Upper lobe of left lung (tissue), 6 donors: ENCODE results near the gene UNC79. TPM values are rescaled to one million over a fixed set of nuclear protein-coding genes. Genes with fewer than 3 reads are reported as not detected.
A peak's percentile ranks its signal among the peaks of the same experiment; 100 is the strongest.

Experiments
- ATAC-seq, 2 donors: fragments of 200-7000 bp; cut with Tn5 transposase; one replicate each; pipeline ENCODE4 v1.9.1; 2022; ENCODE audit warnings: mild to moderate bottlenecking in 2 of 2, moderate library complexity in 2 of 2; ENCODE audit not compliant: low FRiP score in 2 of 2
- DNase-seq, 2 donors: peaks; one replicate each; pipeline ENCODE4 v3.0.0-alpha.2; 2019 to 2020
- H3K27ac ChIP-seq, 4 donors: fragments of 200-600 bp; sonication (generic); one replicate each; pipeline ENCODE4 v1.5.1; 2016 to 2019
- H3K27me3 ChIP-seq, 4 donors: fragments of 200-600 bp; sonication (generic); one replicate each; pipeline ENCODE4 v1.5.1; 2017 to 2019
- H3K36me3 ChIP-seq, 4 donors: fragments of 200-600 bp; sonication (generic); one replicate each; pipeline ENCODE4 v1.5.1; 2016 to 2019
- H3K4me1 ChIP-seq, 4 donors: fragments of 200-600 bp; sonication (generic); one replicate each; pipeline ENCODE4 v1.5.1; 2018 to 2019
- H3K4me3 ChIP-seq, 4 donors: fragments of 200-600 bp; sonication (generic); one replicate each; pipeline ENCODE4 v1.5.1; 2017 to 2019; ENCODE audit warnings: mild to moderate bottlenecking in 2 of 4, moderate library complexity in 1 of 4
- H3K9me3 ChIP-seq, 4 donors: fragments of 200-600 bp; sonication (generic); one replicate each; pipeline ENCODE4 v1.5.1; 2018 to 2019
- EP300 ChIP-seq, 4 donors: sonication (generic); formaldehyde crosslinking; IDR thresholded peaks; one replicate each; pipeline ENCODE4 v1.5.1; 2017; ENCODE audit warnings: antibody characterized with exemption in 4 of 4, control low read depth in 2 of 4
- POLR2A ChIP-seq, 4 donors: fragments of 450-650 bp; IDR thresholded peaks; one replicate each; pipeline ENCODE4 v1.5.1; 2016 to 2017; ENCODE audit warnings: antibody characterized with exemption in 4 of 4, mild to moderate bottlenecking in 2 of 4
- POLR2AphosphoS5 ChIP-seq, 2 donors: sonication (generic); formaldehyde crosslinking; IDR thresholded peaks; one replicate each; pipeline ENCODE4 v1.5.1; 2017; ENCODE audit warnings: antibody characterized with exemption in 2 of 2
- WGBS, 2 donors: methylation state at CpG; one replicate each; pipeline ENCODE4 v1.1.5; 2017 to 2018; 5-methylcytosine and 5-hydroxymethylcytosine counted together
- total RNA-seq, 6 donors: library from RNA; depleted of rRNA in 4 of 6; stranded (reverse); fragments of >200 nt in 4 of 6; gene quantifications; one replicate each; pipeline versions ENCODE4 v1.1.0 to v1.2.1, GENCODE V29; 2016 to 2021
- TF ChIP-seq, protein P1 (sequence below), 6 experiments: fragments of 450-650 bp in 4 of 6; fragments of 200-600 bp in 2 of 6; sonication (generic) in 2 of 6; IDR thresholded peaks; one replicate each; pipeline ENCODE4 v1.5.1; 2016 to 2019; ENCODE audit warnings: antibody characterized with exemption in 6 of 6
- donor health status: DM: no; HTN: no; CAD: no; lungs with moderate emphysema.
- donor health status: DM: no; HTN: yes; CAD: no; lungs with severe emphysema.

UNC79 gene
- total RNA-seq, 6 donors from 2014 or later, result 0.09 to 1.0 (median 0.14) TPM

- peaks cover 0 to 15% (median 11%) of the 10 kb centered on the region in 4 donors for H3K27me3 ChIP-seq
- peaks cover 0 to 14% (median 1%) of the 10 kb centered on the region in 4 donors for H3K4me1 ChIP-seq
- TF ChIP-seq POLR2A (IDR thresholded peaks at IDR 0.05) (no peak), EP300 (IDR thresholded peaks at IDR 0.05) (no peak), POLR2AphosphoS5 (IDR thresholded peaks at IDR 0.05) (no peak)
- TF ChIP-seq, protein P1, sequence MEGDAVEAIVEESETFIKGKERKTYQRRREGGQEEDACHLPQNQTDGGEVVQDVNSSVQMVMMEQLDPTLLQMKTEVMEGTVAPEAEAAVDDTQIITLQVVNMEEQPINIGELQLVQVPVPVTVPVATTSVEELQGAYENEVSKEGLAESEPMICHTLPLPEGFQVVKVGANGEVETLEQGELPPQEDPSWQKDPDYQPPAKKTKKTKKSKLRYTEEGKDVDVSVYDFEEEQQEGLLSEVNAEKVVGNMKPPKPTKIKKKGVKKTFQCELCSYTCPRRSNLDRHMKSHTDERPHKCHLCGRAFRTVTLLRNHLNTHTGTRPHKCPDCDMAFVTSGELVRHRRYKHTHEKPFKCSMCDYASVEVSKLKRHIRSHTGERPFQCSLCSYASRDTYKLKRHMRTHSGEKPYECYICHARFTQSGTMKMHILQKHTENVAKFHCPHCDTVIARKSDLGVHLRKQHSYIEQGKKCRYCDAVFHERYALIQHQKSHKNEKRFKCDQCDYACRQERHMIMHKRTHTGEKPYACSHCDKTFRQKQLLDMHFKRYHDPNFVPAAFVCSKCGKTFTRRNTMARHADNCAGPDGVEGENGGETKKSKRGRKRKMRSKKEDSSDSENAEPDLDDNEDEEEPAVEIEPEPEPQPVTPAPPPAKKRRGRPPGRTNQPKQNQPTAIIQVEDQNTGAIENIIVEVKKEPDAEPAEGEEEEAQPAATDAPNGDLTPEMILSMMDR (IDR thresholded peaks at IDR 0.05), result no peak
- ATAC-seq (no peak), DNase-seq (no peak)
- no peak overlapping the region for H3K27ac ChIP-seq
- no peak overlapping the region for H3K4me3 ChIP-seq
- H3K9me3 ChIP-seq, result peaks cover 12 to 17% (median 13%) of the 10 kb centered on the region in 4 donors
- H3K36me3 ChIP-seq, result no peaks in the 10 kb centered on the region
Measured at GRCh38 chr14:93426750-93427149, 4.0 kb upstream of the UNC79 start.

DNA sequence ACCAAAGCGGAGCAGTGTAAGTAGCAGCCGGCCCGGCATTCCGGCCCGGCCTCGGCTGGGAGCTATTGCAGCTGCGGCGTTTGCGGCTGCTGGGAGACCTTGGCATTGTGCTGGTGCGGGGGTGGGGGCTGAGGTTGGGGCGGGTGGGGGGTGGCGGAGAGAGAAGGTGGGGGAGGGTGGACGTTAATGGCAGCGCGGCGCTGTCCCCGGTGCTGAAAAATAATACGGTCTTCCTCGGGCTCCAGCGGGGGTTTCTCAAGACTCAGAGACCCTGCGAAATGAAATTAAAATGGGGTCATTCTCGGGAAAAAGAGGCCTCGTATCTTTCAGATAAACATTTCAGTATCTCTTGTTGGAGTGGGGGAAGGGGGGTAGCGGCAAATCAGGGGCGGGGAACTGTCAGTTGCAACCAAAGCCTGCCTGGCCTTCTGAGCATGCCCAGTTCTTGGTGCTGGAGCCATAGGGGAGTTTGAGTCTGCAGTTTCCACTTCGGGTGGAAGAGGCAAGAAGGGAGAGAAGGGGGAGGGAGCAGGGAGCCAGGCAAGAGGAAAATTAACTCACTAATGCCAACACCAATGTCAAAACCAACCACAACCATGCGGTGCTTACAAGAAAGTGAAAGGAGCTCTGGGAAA lies 414 bp downstream of the UNC79 start:
- Histone ChIP-seq H3K27me3 (peaks cover 0 to 16% (median 11%) of the 10 kb centered on the region in 4 donors), H3K4me3 (no peak overlapping the region), H3K36me3 (no peaks in the 10 kb centered on the region), H3K4me1 (peaks cover 0 to 14% (median 1%) of the 10 kb centered on the region in 4 donors), H3K9me3 (peaks cover 5 to 13% (median 7%) of the 10 kb centered on the region in 4 donors), H3K27ac (no peak overlapping the region)
- peak in 1 of 2 donors; percentile 65 for DNase-seq
- TF ChIP-seq, protein P1 (IDR thresholded peaks at IDR 0.05), result no peak
- no peak for TF ChIP-seq POLR2A (IDR thresholded peaks at IDR 0.05)
- TF ChIP-seq EP300 (IDR thresholded peaks at IDR 0.05), result no peak
- no peak for TF ChIP-seq POLR2AphosphoS5 (IDR thresholded peaks at IDR 0.05)
- no peak for ATAC-seq
- WGBS, 2 donors, result 2 to 6% methylated on average over 17 to 27 of the region's 27 CpGs

- ATAC-seq (no peak), DNase-seq (no peak)
- Histone ChIP-seq H3K4me1 (no peaks in the 10 kb centered on the region), H3K4me3 (no peak overlapping the region), H3K9me3 (no peaks in the 10 kb centered on the region), H3K27me3 (no peaks in the 10 kb centered on the region), H3K27ac (no peak overlapping the region), H3K36me3 (no peaks in the 10 kb centered on the region)
- TF ChIP-seq, protein P1 (IDR thresholded peaks at IDR 0.05), result no peak
- TF ChIP-seq POLR2A (IDR thresholded peaks at IDR 0.05) (no peak), POLR2AphosphoS5 (IDR thresholded peaks at IDR 0.05) (no peak), EP300 (IDR thresholded peaks at IDR 0.05) (no peak)
- WGBS, 2 donors, result 64 to 73% methylated on average over 1 of the region's 1 CpG
Measured at GRCh38 chr14:93454224-93454623, 23.5 kb downstream of the UNC79 start.

DNA sequence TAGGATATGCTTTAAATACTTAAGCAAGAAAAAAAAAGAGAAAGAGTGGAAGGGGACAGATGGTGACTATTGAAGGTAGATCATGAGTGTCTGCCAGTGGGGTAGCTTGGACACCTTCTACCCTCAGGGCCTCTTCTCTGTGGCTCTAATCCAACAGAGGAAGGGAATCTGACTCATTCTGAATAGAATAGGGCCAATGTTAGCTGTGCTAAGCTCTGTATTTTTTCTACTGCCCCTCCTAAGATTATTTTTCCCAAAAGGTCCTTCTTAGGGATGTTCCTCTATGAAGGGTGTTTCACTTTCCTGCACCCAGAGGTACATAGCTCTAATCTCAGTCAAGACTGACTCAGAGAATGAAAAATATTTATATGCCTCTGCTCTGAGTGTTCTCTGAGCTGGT lies 25.6 kb downstream of the UNC79 start:
- H3K27ac ChIP-seq, result no peak overlapping the region
- TF ChIP-seq EP300 (IDR thresholded peaks at IDR 0.05), result no peak
- TF ChIP-seq POLR2AphosphoS5 (IDR thresholded peaks at IDR 0.05), result no peak
- TF ChIP-seq, protein P1 (IDR thresholded peaks at IDR 0.05), result no peak
- no peak for TF ChIP-seq POLR2A (IDR thresholded peaks at IDR 0.05)
- no peaks in the 10 kb centered on the region for H3K27me3 ChIP-seq
- no peaks in the 10 kb centered on the region for H3K36me3 ChIP-seq
- H3K4me1 ChIP-seq, result no peaks in the 10 kb centered on the region
- no peaks in the 10 kb centered on the region for H3K9me3 ChIP-seq
- no peak overlapping the region for H3K4me3 ChIP-seq
- DNase-seq (no peak), ATAC-seq (no peak)

DNA sequence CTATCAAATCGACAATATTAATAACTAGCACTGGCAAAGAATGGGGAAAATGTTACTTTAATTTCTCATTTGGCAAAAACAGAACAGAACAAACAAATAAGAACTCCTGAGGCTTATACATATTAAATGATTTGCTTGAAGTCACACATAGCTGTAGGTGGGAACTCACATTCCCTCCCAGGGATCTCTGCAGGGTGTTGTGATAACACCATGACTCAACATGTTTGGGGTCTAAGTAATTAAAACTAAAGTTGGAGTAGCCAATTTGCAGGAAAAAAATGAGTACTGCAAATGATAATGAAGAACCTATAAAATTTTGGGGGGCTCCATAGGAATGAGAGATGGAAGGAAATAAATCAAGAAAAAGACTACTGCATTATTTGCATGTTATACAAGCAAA lies 27.5 kb downstream of the UNC79 start:
- Histone ChIP-seq H3K27me3 (no peaks in the 10 kb centered on the region), H3K9me3 (no peaks in the 10 kb centered on the region), H3K4me1 (no peaks in the 10 kb centered on the region), H3K36me3 (no peaks in the 10 kb centered on the region), H3K27ac (no peak overlapping the region), H3K4me3 (no peak overlapping the region)
- DNase-seq (no peak), ATAC-seq (no peak)
- WGBS, 2 donors, result 88 to 91% methylated on average over 1 of the region's 1 CpG
- TF ChIP-seq POLR2A (IDR thresholded peaks at IDR 0.05), result no peak
- no peak for TF ChIP-seq POLR2AphosphoS5 (IDR thresholded peaks at IDR 0.05)
- TF ChIP-seq, protein P1 (IDR thresholded peaks at IDR 0.05), result no peak
- no peak for TF ChIP-seq EP300 (IDR thresholded peaks at IDR 0.05)
